Inferior parietal cortex (tissue), 1 donor: ENCODE measurements around the gene TPPP.
"Not testable (repeated sequence)": the region's sequence is repeated elsewhere in the genome, so short reads cannot be mapped to it uniquely, and the experiment has no call there.

ENCODE experiments used
- DNase-seq: peaks from one replicate; pipeline ENCODE4 v3.0.0-alpha.2; 2016; ENCODE audit errors: extremely low spot score

TPPP gene

DNA sequence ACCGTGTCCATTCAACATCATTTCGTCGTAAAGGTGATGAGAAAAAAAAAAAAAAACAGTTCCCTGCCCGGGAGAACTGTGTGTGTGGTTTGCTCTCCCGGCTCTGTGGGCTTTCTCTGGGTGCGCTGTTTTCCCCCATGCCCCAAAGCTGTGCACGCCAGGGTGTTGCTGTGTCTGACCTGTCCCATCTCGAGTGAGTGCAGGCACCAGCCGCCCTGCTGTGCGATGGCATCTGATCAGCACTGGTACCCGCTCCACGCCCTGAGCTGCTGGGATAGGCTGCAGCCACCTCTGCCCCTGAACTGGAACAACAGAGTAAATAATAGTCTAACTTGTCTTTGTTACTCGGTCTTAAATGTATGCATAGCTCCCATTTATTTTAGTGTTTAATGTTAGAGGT, 47.7 kb downstream of the TPPP start:
- DNase-seq, result no peak

DNA sequence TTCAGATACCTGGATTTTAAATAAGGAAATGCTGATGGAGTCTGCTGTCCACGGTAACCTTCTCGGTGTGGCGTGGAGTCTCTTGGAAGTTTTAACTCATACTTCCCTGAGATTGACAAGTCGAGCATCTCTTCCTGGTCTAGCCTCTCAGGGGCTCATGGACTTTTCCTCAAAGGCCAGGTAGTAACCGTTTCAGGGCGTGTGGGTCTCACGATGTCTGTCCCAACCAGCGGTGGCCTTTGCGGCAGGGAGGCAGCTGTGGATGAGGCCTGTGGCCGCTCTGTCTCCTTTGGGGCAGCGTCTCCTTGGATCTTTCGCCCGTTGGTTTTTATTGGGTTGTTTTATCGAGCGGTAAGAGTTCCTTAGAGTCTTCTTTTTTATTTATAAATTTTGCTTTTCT, 48.2 kb downstream of the TPPP start:
- DNase-seq, result no peak

- DNase-seq, result no peak
Measured at GRCh38 chr5:644509-644908, 48.6 kb downstream of the TPPP start.

GRCh38 chr5:643811-644271, 49.3 kb downstream of the TPPP start:
- no peak for DNase-seq

GRCh38 chr5:643351-643801, 49.8 kb downstream of the TPPP start:
- no peak for DNase-seq

GRCh38 chr5:642481-642880, 50.7 kb downstream of the TPPP start:
- DNase-seq, result no peak

DNA sequence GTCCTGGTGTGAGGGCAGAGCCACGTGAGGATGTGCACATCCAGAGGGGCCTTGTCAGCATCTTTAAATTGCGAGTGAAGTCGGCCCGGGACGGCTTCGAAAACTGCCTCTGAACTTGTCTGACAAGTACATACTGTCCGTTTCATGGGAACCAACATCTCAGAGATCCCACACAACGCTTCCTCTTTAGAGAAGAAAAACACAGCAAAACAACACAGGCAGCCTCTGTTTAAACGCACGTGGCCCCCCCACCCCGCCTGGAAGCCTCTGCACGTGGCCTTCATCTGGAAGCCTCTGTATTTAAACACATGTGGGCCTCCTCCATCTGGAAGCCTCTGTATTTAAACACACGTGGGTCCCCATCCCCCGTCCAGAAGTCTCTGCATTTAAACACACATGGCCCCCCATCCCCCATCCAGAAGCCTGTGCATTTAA, 51.8 kb downstream of the TPPP start:
- DNase-seq, result no peak

- no peak for DNase-seq
Measured at GRCh38 chr5:640461-641330, 52.5 kb downstream of the TPPP start.

- DNase-seq, result no peak
Measured at GRCh38 chr5:639584-640213, 53.5 kb downstream of the TPPP start.

DNA sequence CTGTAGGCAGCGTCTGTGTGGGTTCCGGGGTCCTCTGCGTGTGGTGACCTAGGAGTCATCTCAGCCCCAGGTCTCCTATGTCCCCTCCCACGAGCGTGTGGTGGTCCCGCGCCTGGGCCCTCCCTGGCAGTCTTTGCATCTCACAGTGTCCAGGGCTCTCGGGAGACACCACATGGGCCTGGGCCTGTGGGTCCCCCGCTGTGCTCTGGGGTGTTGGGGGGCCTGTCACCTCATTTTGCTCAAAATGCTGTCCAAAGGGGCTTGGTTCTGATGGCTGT, 54.0 kb downstream of the TPPP start:
- no peak for DNase-seq

DNA sequence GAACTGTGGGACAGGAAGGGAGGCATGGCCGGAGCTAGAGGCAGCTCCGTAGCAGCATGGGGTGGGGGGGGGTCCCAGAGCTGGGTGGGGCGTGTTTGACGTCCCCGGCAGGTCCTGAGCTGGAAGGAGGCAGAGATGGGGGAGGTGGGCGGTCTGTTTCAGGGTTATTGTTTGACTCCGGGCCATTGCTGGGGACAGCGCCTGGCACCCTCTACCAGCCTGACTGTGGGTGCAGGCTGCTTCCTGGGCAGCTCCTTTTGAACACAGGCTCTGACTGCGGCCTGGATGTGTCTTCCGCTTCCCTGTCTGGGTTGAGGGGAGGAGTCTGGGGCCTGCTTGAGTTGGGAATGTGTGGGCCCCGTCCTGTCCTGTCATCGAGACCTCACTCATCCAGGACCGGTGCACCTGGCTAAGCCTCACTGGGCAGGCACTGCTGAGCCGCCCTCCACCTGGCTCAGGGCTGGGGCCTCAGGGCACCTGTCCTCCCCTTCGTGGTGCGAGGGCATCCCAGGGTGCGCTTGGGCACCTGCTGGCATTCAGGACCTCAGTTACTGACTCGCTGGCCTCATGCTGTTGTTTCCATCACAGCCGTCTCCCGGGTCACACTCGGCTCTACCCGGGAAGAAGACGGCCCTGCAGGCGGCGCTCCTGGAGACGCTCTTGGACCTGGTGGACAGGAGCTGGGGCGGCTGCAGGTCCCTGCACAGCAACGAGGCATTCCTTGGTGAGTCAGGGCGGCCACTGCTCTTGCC, 54.5 kb downstream of the TPPP start:
- DNase-seq, result no peak

GRCh38 chr5:637581-638450, 55.3 kb downstream of the TPPP start:
- no peak for DNase-seq

GRCh38 chr5:636951-637350, 56.2 kb downstream of the TPPP start:
- DNase-seq, result no peak

DNA sequence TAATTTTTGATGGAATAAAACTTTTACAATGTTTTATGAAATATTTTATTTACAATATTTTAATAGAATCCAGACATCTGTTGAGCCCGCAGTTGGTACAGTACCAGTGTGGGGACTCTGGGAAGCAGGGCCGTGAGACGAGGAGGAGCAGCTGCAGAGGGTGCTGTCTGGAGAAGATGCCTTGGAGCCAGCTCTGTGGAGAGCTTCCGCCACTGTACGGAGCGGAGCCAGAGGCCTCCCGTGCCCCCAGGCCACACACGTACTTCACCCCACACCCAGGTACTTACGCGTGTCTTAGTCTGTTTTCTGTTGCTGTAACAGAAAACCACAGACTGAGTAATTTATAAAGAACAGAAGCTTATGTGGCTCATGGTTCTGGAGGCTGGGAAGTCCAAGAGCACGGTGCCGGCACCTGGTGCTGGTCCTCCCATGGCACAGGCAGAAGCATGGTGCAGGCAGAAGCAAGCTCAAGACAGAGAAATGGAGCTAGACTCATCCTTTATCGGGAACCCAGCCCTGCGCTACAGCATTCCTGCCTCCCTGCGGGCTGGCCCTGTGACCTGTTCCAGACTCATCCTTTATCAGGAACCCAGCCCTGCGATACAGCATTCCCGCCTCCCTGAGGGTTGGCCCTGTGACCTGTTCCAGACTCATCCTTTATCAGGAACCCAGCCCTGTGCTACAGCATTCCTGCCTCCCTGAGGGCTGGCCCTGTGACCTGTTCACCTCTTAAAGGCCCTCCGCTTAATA, 57.7 kb downstream of the TPPP start:
- DNase-seq, result no peak

GRCh38 chr5:634191-634590, 59.0 kb downstream of the TPPP start:
- DNase-seq, result no peak

- no peak for DNase-seq
Measured at GRCh38 chr5:633501-633955, 59.6 kb downstream of the TPPP start.

GRCh38 chr5:628351-629205, 64.6 kb downstream of the TPPP start:
- not testable (repeated sequence) for DNase-seq

- no peak for DNase-seq
Measured at GRCh38 chr5:627840-628239, 65.3 kb downstream of the TPPP start.

DNA sequence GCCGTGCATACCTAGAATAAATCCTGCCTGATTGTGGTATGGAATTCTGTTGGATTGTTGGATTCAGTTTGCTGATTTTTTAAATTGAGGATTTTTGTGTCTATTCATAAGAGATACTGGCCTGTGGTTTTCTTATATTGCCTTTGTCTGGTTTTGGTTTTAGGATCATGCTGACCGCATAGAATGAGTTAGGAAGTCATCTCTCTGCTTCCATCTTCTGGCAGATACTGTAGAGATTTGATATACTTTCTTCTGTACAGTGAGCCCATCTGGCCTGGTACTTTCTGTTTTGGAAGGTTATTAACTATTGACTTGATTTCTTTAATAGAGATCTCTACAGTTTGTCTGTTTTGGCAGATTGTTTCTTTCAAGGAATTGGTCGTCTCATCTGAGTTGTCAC, 66.3 kb downstream of the TPPP start:
- DNase-seq, result no peak

DNA sequence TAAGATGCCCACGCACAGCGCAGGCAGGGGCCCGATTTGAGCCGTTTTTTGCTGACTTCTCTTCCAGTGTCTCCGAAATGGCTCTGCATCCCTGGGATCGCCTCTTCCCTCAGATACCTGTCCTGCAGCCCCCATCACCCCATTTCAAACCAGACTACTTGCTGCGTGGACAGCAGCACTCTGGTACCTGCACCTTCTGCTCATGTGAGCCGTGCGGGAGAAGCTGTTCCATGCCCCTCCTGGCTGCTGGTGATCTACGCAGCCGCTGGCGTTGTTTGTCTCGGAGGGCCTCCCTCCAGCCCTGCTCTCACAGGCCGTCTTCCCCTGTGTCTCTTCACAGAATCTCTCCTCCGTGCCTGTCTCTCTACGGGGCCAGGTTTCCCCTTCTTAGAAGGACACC, 67.6 kb downstream of the TPPP start:
- DNase-seq, result no peak
